ENCODE results near the gene TRAPPC14. TPM values are rescaled to one million over a fixed set of nuclear protein-coding genes. Genes with fewer than 3 reads are reported as not detected.
A peak's percentile ranks its signal among the peaks of the same experiment; 100 is the strongest.

TRAPPC14 gene
- total RNA-seq, 2 experiments from 2014 or later = 21.2 to 21.6 TPM

DNA sequence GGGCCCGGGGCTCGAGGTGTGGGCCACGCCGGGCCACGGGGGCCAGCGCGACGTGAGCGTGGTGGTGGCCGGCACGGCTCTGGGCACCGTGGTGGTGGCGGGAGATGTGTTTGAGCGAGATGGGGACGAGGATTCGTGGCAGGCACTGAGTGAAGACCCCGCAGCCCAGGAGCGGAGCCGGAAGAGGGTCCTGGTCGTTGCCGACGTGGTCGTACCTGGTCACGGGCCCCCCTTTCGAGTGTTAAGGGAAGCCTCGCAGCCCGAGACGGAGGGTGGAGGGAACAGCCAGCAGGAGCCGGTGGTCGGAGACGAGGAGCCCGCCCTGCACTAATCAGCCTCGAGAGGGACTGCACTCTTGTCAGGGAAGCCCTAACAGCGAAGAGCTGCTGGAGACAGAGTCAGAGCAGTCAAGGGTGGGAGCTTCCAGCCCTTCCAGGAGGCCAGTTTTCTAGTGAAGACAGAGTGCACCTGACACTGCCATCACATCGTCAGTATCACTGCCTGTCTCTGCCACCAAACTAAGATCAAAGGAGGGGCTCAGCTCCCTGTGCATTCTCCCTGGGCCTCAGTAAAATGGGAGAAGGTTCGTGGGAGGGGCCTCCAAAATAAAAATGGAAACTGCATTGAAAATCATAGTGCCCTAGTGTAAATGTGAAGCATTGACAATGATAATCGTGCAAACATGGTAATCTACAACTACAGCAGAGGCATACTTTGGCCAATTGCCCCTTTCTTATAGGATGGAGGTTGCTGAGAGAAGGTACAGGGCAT lies 30.5 kb downstream of the TRAPPC14 start:
- Mint-ChIP-seq H3K27ac (peak overlapping the region; percentile 66), H3K4me3 (peak overlapping the region; percentile 100), H3K4me1 (ENCODE audit: low read depth) (peaks cover 34% of the 10 kb centered on the region), H3K27me3 (ENCODE audit: low read depth) (no peaks in the 10 kb centered on the region), H3K36me3 (ENCODE audit: low read depth) (peaks cover 9% of the 10 kb centered on the region), H3K9me3 (no peaks in the 10 kb centered on the region)
- intact Hi-C loops (cut with micrococcal nuclease) = loop anchor here (1.0 to 5.0 kb wide), 4 partner anchors 9 to 721 kb away; partner anchors contain the start of genes BUD31, CNPY4, PDAP1 and TAF6
- DNase-seq = peak; percentile 28
- CTCF ChIA-PET = interaction anchor here (0.6 to 6.3 kb wide), 6 partner anchors 11 to 424 kb away, joined by 3 to 60 read pairs (median 4); partner anchors contain the start of genes AP4M1 and MCM7

DNA sequence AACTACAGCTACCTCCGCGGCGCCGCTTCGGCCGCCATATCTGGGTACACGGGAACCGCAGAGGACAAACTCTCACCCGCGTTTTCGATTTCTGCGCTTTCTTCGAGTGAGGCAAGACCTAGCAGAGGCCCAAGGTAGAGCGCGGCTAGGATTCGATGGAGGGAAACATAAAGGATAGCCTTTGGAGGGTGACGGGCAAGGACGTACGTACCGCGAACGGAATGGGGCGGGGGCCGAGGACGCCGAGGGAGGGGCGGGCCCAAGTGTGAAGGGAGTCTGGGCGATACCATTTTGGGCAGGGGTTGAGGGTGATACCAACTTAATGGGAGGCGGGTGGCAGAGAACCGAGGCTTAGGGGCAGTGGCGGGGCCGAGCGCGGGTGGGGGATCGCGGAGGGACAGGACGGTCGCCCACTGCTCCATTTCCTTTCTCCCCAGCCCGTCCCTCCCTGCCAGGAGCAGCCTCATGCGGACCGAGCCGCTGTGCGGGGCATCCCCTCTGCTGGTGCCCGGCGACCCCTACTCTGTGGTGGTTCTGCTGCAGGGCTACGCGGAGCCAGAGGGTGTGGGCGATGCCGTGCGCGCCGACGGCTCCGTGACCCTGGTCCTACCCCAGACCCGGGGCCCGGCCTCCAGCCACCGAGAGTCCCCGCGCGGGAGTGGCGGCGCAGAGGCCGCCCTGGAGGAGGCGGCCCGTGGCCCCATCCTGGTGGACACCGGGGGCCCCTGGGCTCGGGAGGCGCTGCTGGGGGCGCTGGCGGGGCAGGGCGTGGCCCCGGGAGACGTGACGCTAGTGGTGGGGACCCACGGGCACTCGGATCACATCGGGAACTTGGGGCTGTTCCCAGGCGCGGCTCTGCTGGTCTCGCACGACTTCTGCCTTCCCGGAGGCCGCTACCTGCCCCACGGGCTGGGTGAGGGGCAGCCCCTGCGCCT lies 31.3 kb downstream of the TRAPPC14 start, which contains the start of gene MBLAC1:
MBLAC1 (plus strand) TSS at position 37 of the 935 bp plus-strand sequence; CDS start at position 466, 429 bp downstream.
- no peaks in the 10 kb centered on the region for H3K27me3 Mint-ChIP-seq (ENCODE audit: low read depth)
- DNase-seq = peak; percentile 94
- H3K27ac Mint-ChIP-seq = peak within 1 kb of the TSS; percentile 99
- CTCF ChIA-PET = interaction anchor here (0.8 to 1.4 kb wide), 4 partner anchors 22 to 218 kb away, joined by 3 to 4 read pairs (median 4); partner anchors contain the start of genes AP4M1, LAMTOR4 and MCM7
- no peaks in the 10 kb centered on the region for H3K9me3 Mint-ChIP-seq
- H3K4me1 Mint-ChIP-seq (ENCODE audit: low read depth) = peaks cover 30% of the 10 kb centered on the region
- intact Hi-C loops (cut with micrococcal nuclease) = loop anchor here (1.0 to 5.0 kb wide), 6 partner anchors 8 to 720 kb away; partner anchors contain the start of genes AP4M1, BUD31, CNPY4 and MCM7
- peak within 1 kb of the TSS; percentile 100 for H3K4me3 Mint-ChIP-seq
- peaks cover 13% of the 10 kb centered on the region for H3K36me3 Mint-ChIP-seq (ENCODE audit: low read depth)

DNA sequence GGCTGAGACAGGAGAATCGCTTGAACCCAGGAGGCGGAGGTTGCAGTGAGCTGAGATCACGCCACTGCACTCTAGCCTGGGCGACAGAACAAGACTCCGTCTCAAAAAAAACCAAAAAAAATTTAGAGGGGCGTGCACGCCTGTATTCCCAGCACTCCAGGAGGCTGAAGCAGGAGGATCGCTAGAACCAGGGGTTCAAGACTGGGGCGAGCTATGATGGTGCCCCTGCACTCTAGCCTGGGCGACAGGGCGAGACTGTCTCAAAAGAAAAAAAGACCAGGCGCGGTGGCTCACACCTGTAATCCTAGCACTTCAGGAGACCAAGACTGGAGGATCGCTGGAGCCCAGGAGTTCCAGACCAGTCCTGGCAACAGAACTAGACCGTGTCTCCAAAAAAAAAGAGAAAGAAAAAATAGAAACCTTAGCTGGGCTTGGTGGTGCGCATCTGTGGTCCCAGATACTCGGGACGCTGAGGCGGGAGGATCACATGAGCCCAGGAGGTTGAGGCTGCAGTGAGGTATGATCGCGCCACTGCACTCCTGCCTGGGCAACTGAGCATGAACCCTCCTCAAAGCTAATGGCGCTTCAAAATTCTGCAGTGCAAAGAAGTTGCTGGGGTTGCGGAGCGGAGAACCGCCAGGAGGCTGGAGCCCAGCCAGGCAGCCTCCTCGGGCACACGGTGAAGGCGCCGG lies 32.1 kb downstream of the TRAPPC14 start:
- Mint-ChIP-seq H3K4me1 (ENCODE audit: low read depth) (peaks cover 27% of the 10 kb centered on the region), H3K27me3 (ENCODE audit: low read depth) (no peaks in the 10 kb centered on the region)
- intact Hi-C loops (cut with micrococcal nuclease) = loop anchor here (1.0 to 5.0 kb wide), 5 partner anchors 25 to 719 kb away; partner anchors contain the start of genes AP4M1, BUD31, MCM7 and PDAP1

DNA sequence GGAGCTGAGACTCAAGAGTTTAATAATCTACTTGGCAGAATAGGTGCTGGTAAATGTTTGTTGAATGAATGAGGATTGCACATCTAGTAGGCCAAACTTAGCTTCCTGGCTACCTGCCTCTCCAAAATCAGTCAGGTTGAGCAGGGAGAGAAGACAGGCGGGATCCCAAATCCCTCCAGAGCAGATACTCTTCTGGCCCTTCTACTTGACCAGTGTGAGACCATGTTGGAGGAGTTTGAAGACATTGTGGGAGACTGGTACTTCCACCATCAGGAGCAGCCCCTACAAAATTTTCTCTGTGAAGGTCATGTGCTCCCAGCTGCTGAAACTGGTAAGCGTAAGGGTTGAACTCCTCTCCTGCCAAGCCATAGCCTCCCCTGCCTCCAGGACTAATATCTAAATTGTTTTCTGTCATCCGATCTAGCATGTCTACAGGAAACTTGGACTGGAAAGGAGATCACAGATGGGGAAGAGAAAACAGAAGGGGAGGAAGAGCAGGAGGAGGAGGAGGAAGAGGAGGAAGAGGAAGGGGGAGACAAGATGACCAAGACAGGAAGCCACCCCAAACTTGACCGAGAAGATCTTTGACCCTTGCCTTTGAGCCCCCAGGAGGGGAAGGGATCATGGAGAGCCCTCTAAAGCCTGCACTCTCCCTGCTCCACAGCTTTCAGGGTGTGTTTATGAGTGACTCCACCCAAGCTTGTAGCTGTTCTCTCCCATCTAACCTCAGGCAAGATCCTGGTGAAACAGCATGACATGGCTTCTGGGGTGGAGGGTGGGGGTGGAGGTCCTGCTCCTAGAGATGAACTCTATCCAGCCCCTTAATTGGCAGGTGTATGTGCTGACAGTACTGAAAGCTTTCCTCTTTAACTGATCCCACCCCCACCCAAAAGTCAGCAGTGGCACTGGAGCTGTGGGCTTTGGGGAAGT lies 34.0 kb downstream of the TRAPPC14 start:
- intact Hi-C loops (cut with micrococcal nuclease) = loop anchor here (5.0 kb wide), 1 partner anchor 717 kb away; the partner anchor contains the start of genes BUD31 and PDAP1
- peak overlapping the region; percentile 38 for H3K27ac Mint-ChIP-seq
- H3K27me3 Mint-ChIP-seq (ENCODE audit: low read depth) = no peaks in the 10 kb centered on the region
- H3K4me1 Mint-ChIP-seq (ENCODE audit: low read depth) = peaks cover 31% of the 10 kb centered on the region
- H3K9me3 Mint-ChIP-seq = no peaks in the 10 kb centered on the region
- H3K36me3 Mint-ChIP-seq (ENCODE audit: low read depth) = peaks cover 13% of the 10 kb centered on the region
- H3K4me3 Mint-ChIP-seq = peak overlapping the region; percentile 13
- DNase-seq = no peak
- CTCF ChIA-PET = interaction anchor here (0.6 to 1.0 kb wide), 6 partner anchors 42 to 1023 kb away, joined by 3 to 4 read pairs (median 3); no protein-coding TSS in a partner anchor

More for the DNA sequence above, 32.1 kb downstream of the TRAPPC14 start:
- Mint-ChIP-seq H3K9me3 (no peaks in the 10 kb centered on the region), H3K36me3 (ENCODE audit: low read depth) (peaks cover 13% of the 10 kb centered on the region), H3K27ac (peak overlapping the region; percentile 99), H3K4me3 (peak overlapping the region; percentile 100)
- DNase-seq = no peak
- CTCF ChIA-PET = interaction anchor here (0.7 to 1.0 kb wide), 5 partner anchors 23 to 261 kb away, joined by 3 to 4 read pairs (median 3); partner anchors contain the start of gene LAMTOR4

DNA sequence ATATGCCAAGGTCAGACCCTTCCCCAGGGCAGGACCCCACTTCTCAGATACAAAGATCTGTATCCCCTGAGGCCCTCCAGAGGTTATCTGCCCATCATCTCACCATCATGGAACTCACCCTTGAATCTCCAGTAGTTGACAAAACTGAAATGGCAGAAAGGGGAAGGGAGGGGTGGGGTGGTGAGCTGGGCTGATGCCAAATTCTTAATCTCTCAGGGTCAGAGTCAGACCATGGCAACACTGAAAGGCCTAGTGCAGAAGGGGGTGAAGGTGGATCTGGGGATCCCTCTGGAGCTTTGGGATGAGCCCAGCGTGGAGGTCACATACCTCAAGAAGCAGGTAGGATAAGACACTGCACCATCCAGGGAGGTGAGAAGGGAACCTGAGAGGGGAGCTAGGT lies 36.0 kb downstream of the TRAPPC14 start:
- Mint-ChIP-seq H3K36me3 (ENCODE audit: low read depth) (peaks cover 13% of the 10 kb centered on the region), H3K4me3 (no peak overlapping the region), H3K9me3 (no peaks in the 10 kb centered on the region), H3K27me3 (ENCODE audit: low read depth) (no peaks in the 10 kb centered on the region), H3K27ac (no peak overlapping the region), H3K4me1 (ENCODE audit: low read depth) (peaks cover 32% of the 10 kb centered on the region)
- intact Hi-C loops (cut with micrococcal nuclease) = no loop called here
- CTCF ChIA-PET = interaction anchor here (0.6 to 2.0 kb wide), 2 partner anchors 10 to 24 kb away, joined by 4 to 7 read pairs; no protein-coding TSS in a partner anchor
- no peak for DNase-seq

DNA sequence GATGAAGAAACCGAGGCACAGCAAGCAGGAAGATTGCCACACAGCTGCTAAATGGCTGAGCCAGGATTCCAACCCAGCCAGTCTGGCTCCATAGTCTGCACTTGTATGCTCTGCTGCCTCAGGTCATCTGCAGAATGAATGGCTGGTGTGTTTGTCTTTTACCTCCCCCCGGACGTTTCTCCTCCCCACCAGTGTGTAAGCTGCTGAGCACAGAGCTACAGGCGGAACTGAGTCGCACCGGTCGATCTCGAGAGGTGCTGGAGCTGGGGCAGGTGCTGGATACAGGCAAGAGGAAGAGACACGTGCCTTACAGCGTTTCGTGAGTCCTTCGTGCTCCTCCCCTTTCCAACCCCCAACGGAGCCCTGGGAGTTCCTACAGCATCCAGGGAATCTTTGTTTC lies 36.5 kb downstream of the TRAPPC14 start:
- no peak for DNase-seq
- CTCF ChIA-PET = interaction anchor here (2.0 to 2.5 kb wide), 2 partner anchors 9 to 11 kb away, joined by 7 read pairs; no protein-coding TSS in a partner anchor
- Mint-ChIP-seq H3K4me1 (ENCODE audit: low read depth) (peaks cover 32% of the 10 kb centered on the region), H3K9me3 (no peaks in the 10 kb centered on the region), H3K4me3 (no peak overlapping the region), H3K27ac (no peak overlapping the region), H3K36me3 (ENCODE audit: low read depth) (peaks cover 13% of the 10 kb centered on the region), H3K27me3 (ENCODE audit: low read depth) (no peaks in the 10 kb centered on the region)
- intact Hi-C loops (cut with micrococcal nuclease) = no loop called here

DNA sequence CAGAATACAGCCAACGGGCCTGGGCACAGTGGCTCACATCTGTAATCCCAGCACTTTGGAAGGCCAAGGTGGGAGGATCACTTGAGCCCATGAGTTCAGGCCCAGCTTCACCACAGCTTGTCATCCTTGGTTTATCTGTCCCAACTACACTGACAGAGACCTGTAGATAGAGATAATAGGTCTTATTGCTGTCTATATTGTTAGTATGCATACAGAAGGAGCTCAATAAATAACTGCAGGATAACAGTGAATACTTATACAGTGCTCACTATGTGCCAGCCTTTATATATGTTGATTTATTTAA lies 37.8 kb downstream of the TRAPPC14 start:
- H3K27me3 Mint-ChIP-seq (ENCODE audit: low read depth) = no peaks in the 10 kb centered on the region
- intact Hi-C loops (cut with micrococcal nuclease) = loop anchor here (1.0 kb wide), 2 partner anchors 28 to 100 kb away; partner anchors contain the start of gene LAMTOR4
- H3K9me3 Mint-ChIP-seq = no peaks in the 10 kb centered on the region
- peaks cover 14% of the 10 kb centered on the region for H3K36me3 Mint-ChIP-seq (ENCODE audit: low read depth)
- H3K4me3 Mint-ChIP-seq = peak overlapping the region; percentile 93
- H3K27ac Mint-ChIP-seq = peak overlapping the region; percentile 95
- CTCF ChIA-PET = interaction anchor here (0.6 to 2.5 kb wide), 4 partner anchors 10 to 202 kb away, joined by 3 to 7 read pairs (median 4); no protein-coding TSS in a partner anchor
- peaks cover 31% of the 10 kb centered on the region for H3K4me1 Mint-ChIP-seq (ENCODE audit: low read depth)
- DNase-seq = no peak

DNA sequence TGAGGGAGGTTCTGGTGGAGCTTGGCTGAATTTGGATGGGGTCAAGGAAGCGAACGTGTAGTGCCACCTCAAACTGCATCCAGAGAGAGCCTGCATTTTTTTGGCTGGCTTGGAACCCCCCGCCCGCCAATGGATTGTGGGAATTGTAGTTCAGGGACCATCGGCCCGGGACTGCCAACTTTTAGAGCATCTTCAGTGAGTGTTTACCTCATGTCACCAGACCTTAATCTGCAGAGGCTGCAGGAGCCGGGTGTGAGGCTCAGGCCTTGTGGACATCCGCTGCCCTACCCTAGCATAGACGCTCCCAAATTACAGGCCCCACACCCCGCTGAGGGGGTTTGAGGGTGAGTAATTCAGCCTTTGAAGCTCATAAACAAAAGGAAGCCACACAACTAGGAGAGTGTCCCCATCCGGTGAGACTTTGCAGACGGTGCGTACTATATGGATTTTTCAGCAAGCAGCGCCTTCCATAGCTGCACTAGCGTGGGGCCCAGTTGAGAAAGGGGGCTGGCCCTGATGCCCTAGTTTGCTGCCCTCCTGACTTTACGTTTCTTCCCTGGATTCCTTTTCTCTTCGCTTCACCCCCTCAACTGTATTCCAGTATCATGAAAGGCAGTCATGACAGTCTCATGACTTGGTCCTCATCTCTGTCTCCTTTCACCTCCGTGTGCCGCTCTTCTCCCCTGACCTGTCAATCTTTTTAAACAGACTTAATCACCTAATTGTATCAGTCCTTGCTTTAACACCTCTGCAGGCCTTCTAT lies 38.4 kb downstream of the TRAPPC14 start:
- Mint-ChIP-seq H3K27me3 (ENCODE audit: low read depth) (no peaks in the 10 kb centered on the region), H3K4me1 (ENCODE audit: low read depth) (peaks cover 26% of the 10 kb centered on the region), H3K27ac (peak overlapping the region; percentile 95), H3K4me3 (peak overlapping the region; percentile 93), H3K9me3 (no peaks in the 10 kb centered on the region), H3K36me3 (ENCODE audit: low read depth) (peaks cover 11% of the 10 kb centered on the region)
- DNase-seq = peak; percentile 80
- intact Hi-C loops (cut with micrococcal nuclease) = loop anchor here (1.0 kb wide), 5 partner anchors 7 to 309 kb away; partner anchors contain the start of genes AP4M1, LAMTOR4, MCM7 and MEPCE
- CTCF ChIA-PET = interaction anchor here (1.4 to 2.5 kb wide), 2 partner anchors 10 to 13 kb away, joined by 3 to 7 read pairs; no protein-coding TSS in a partner anchor

DNA sequence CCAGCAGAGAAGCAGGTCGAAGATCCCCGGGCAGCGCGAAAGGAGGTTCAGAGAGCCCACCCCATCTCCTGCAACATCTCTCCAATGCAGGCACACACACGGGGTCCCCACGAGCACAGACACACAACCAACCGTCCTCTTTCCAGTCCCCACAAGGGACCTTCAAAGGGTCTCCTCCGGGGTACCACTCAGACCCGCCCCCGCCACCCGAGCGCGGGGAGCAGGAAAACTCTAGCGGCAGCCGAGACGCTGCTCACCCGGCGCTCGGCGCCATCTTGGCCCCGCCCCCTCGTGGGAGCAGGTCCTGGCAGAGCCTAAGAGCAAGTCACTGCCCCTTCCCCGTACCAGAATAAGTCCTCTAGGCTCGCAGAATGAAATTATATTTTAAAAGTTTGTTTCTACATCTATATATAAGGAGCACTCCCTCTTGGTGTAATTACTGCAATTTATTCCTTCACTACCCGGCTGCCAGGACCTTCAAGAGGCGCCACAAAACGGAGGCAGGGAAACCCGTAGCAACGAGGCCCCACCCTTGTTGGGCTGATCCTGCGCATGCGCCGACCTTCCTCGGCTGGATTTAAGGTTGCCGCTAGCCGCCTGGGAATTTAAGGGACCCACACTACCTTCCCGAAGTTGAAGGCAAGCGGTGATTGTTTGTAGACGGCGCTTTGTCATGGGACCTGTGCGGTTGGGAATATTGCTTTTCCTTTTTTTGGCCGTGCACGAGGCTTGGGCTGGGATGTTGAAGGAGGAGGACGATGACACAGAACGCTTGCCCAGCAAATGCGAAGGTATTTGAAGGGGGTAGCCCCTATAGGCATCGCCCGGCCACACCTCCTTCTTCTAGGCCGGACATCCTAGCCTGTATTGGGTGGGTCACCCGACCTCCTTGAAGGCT lies 39.2 kb downstream of the TRAPPC14 start, which contains the start of the genes CNPY4 and TAF6:
CNPY4 (plus strand) TSS at position 563 of the 898 bp plus-strand sequence; CDS start at position 674, 111 bp downstream.
TAF6 (minus strand) TSS at position 287 of the 898 bp plus-strand sequence. CDS start 5,149 bp downstream, outside the sequence.
- Mint-ChIP-seq H3K4me3 (peak within 1 kb of the TSS; percentile 93), H3K4me1 (ENCODE audit: low read depth) (peaks cover 18% of the 10 kb centered on the region), H3K36me3 (ENCODE audit: low read depth) (peaks cover 7% of the 10 kb centered on the region), H3K27me3 (ENCODE audit: low read depth) (no peaks in the 10 kb centered on the region), H3K27ac (peak within 1 kb of the TSS; percentile 95), H3K9me3 (no peaks in the 10 kb centered on the region)
- intact Hi-C loops (cut with micrococcal nuclease) = loop anchor here (1.0 kb wide), 3 partner anchors 8 to 310 kb away; partner anchors contain the start of genes AP4M1, MCM7 and MEPCE
- CTCF ChIA-PET = interaction anchor here (1.4 to 2.5 kb wide), 2 partner anchors 11 to 14 kb away, joined by 3 to 7 read pairs; no protein-coding TSS in a partner anchor
- peak; percentile 96 for DNase-seq

All from activated naive CD4-positive, alpha-beta T cell treated with anti-CD3 and anti-CD28 coated beads for 36 hours (primary cell).